ENCODE measurements around the gene MED6. TPM values are rescaled to one million over a fixed set of nuclear protein-coding genes. Genes with fewer than 3 reads are reported as not detected.

The MED6 gene
- polyA plus RNA-seq, 3 donors = 38.2 to 40.4 (median 38.9) TPM

- DNase-seq (ENCODE audit: extremely low read depth in 1 of 11, low read depth in 9 of 11, low spot score in 4 of 11) = no peak
Measured at GRCh38 chr14:70534904-70535303, 65.6 kb downstream of the MED6 start, which contains the start of gene ADAM20. TSS of gene ADAM20 (minus strand) at chr14:70535004. CDS start at chr14:70524757, 10,247 bp downstream.

Other genes starting within 250 kb of the MED6 start
- 10 to 100 TPM; 74.1 to 92.4 (median 80.5) TPM for gene COX16, start 241.0 kb downstream of the MED6 start, polyA plus RNA-seq (ENCODE audit: insufficient read length in 3 of 3)
- gene SYNJ2BP, start 183.6 kb downstream of the MED6 start, polyA plus RNA-seq (ENCODE audit: insufficient read length in 3 of 3) = 10 to 100 TPM; 38.8 to 45.3 (median 45.3) TPM
- gene ADAM21, start 148.5 kb downstream of the MED6 start, polyA plus RNA-seq (ENCODE audit: insufficient read length in 3 of 3) = under 1 TPM; 0.34 to 0.65 (median 0.45) TPM
- gene ADAM20, start 65.7 kb downstream of the MED6 start, polyA plus RNA-seq (ENCODE audit: insufficient read length in 3 of 3) = under 1 TPM; 0.07 to 0.18 (median 0.11) TPM
- 1 to 10 TPM; 3.8 to 4.3 (median 3.9) TPM for gene TTC9, start 41.3 kb upstream of the MED6 start, polyA plus RNA-seq (ENCODE audit: insufficient read length in 3 of 3)
- gene MAP3K9, start 208.9 kb upstream of the MED6 start, polyA plus RNA-seq (ENCODE audit: insufficient read length in 3 of 3) = 1 to 10 TPM; 3.9 to 4.8 (median 3.9) TPM

Measured in renal cortex interstitium (tissue), 11 donors.